NCI-H128 (cell line): ENCODE data around the gene DESI1.
"Not testable (repeated sequence)": the region's sequence is repeated elsewhere in the genome, so short reads cannot be mapped to it uniquely, and the experiment has no call there.

Experiments used
- DNase-seq: peaks from one replicate; lab custom pipeline; 2025; ENCODE audit not compliant: unreplicated experiment; lab: John Stamatoyannopoulos, UW

Gene DESI1

DNA sequence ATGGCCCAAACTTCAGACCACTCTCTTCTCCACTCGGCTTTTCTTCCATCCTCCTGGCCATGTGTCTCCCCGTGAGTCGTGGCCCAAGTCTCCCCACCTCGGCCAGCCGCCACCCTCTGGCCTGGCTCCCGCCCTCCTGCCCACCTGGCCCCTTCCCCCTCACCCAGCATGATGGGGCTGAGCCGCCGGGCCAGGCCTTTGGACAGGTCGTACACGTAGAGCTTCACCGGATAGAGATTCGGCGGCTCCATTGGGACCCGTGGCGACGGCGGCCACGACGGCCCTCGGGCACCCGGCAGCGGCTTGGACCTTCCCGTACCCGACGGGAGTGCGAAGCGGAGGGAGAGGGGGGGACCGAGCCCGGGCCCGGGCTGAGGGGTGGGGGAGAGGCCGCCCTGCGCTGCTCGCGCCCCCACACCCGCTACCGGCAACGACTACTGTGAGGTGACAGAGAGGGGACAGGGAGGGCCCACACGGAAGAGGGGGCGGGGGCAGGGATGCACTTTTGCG is at the start of gene DESI1:
DESI1 (minus strand) TSS at position 455 of the 510 bp plus-strand sequence; CDS start at position 251, 204 bp downstream.
- DNase-seq, result no peak

DNA sequence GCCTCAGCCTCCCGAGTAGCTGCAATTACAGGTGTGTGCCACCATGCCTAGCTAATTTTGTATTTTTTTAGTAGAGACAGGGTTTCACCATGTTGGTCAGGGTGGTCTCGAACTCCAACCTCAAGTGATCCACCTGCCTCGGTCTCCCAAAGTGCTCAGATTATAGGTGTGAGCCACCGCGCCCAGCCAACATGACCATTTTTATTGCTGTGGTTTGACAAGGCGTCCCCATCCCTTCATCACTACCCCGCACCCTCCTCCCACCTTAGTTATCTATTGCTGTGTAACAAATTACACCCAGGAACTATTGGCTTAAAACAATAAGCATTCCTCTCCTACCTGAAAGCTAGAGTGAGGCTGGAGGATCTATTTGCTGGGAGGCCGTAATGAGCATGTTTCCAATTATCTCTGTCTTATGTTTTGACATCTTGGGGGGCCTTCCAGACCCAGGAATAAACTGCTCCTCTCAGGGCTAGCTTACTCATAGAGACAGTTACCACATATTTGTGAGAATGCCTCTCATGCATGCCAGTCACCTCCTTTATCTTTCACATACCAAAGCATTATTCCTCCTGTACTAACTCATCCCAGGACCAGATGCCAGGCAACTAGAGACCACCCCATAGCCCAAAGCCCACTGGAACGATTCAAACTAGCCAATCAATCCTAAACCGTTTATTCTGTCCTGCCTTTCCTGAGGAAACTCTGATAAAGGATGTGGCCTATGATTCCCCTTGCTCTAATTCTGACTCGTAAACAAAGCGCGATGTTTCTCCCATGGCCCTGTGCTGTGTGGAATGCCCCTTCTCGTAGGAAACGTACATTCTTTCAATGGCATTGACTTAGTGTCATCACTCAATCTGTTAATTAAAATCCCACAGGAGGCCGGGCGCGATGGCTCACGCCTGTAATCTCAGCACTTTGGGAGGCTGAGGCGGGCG is 48.4 kb upstream of the DESI1 start:
- DNase-seq, result no peak

DNA sequence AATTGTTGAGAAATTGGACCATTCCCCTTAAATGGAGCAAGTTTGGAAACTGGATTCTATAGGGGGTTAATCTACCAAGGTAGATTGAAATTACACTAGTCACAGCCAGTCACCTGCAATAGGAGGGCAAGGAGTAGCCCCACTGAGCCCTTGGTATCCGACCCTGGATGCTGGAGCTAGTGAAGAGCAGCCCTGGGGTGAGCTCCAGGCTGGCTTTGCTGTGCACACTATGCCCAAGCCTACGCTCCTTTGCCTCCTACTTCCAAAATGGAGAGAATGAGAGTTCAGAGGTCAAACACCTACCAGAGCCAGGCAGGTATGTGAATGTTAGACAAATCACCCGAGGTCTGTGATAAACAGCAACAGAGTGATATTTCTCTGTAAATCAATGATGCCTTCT is 44.1 kb upstream of the DESI1 start:
- no peak for DNase-seq

GRCh38 chr22:41664490-41664889 is 43.6 kb upstream of the DESI1 start:
- no peak for DNase-seq

DNA sequence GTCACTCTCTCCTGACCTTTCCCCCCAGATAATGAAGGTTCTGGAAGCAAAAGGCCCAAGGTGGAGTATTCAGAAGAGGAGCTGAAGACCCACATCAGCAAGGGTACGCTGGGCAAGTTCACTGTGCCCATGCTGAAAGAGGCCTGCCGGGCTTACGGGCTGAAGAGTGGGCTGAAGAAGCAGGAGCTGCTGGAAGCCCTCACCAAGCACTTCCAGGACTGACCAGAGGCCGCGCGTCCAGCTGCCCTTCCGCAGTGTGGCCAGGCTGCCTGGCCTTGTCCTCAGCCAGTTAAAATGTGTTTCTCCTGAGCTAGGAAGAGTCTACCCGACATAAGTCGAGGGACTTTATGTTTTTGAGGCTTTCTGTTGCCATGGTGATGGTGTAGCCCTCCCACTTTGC is 42.8 kb upstream of the DESI1 start:
- not testable (repeated sequence) for DNase-seq

GRCh38 chr22:41661713-41662112 is 40.9 kb upstream of the DESI1 start:
- no peak for DNase-seq

GRCh38 chr22:41661088-41661487 is 40.2 kb upstream of the DESI1 start:
- no peak for DNase-seq

GRCh38 chr22:41660416-41660815 is 39.6 kb upstream of the DESI1 start:
- DNase-seq, result no peak

GRCh38 chr22:41659941-41660340 is 39.1 kb upstream of the DESI1 start:
- no peak for DNase-seq

GRCh38 chr22:41658869-41659268 is 38.0 kb upstream of the DESI1 start:
- DNase-seq, result no peak

GRCh38 chr22:41657709-41658108 is 36.9 kb upstream of the DESI1 start:
- no peak for DNase-seq

DNA sequence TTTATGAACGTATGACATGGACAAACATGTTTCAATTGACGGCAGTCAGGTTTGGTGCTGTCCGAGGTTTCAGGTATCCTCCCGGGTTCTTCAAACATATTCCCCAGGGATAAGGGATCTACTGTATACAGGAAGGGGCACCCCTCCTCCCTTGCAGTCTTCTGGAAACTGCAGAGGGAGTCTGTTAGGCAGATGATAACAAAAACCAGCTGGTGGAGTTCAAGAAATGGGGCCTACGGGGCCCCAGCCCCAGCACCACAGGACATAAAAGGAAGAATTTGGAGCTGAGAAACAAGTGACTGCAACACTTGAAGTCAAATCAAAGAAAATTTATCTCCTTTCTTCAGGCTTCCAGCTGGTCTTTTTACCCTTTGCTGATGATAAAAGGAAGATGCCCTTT is 35.7 kb upstream of the DESI1 start:
- no peak for DNase-seq

- DNase-seq, result no peak
These were observed 33.5 kb upstream of the DESI1 start for GRCh38 chr22:41654322-41654721.

- DNase-seq, result no peak
These were observed 30.0 kb upstream of the DESI1 start for GRCh38 chr22:41650821-41651220.

DNA sequence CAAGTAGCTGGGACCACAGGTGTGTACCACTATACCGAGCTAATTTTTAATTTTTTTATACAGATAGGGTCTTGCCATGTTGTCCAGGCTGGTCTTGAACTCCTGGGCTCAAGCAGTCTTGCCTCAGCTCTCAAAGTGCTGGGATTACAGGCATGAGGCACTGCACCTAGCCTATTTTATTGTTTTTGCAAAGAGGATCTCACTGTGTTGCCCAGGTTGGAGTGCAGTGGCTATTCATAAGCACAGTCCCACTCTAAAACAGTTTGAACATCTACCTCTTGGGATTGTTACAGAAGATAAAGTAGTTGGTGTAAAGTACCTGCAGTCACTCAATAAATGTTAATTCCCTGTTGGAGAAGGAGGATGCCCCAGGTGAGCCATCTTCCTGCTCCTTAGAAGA is 29.4 kb upstream of the DESI1 start:
- DNase-seq, result no peak

DNA sequence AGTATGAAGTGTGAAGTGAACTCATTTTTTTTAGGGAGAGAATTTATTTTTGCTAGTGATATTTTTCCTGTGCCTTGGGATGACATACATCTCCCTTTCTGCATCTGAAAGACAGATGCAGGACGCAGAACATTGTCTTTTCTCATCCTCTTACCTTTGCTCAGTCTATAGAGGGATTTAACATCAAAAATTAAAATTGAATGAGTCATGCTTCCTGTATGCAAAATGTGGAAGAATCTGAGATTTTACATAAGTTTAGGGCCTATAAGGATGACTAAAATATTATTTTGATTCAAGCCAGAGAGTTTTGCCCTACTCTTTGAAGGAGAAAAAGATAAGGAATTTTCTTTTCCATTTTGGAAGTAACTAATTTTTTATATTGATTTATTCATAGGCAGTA is 27.6 kb upstream of the DESI1 start:
- DNase-seq, result no peak

DNA sequence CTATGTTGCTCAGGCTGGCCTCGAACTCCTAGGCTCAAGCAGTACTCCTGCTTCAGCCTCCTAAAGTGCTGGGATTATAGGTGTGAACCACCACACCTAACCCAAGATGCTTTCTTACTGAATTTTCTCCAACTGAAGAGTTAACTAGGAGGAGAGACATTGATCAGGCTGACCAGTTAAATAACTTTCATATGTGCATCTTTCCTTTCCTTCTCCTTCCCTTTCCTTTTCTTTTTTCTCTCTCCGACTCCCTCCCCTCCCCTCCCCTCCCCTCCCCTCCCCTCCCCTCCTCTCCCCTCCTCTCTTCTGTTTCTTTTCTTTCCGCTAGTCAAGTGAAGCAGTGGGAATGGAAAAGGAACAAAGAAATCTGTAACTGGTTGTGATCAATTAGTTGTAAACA is 26.9 kb upstream of the DESI1 start:
- DNase-seq, result no peak

GRCh38 chr22:41642331-41643110 is 21.7 kb upstream of the DESI1 start:
- DNase-seq, result no peak

GRCh38 chr22:41641854-41642253 is 21.0 kb upstream of the DESI1 start:
- DNase-seq, result no peak

DNA sequence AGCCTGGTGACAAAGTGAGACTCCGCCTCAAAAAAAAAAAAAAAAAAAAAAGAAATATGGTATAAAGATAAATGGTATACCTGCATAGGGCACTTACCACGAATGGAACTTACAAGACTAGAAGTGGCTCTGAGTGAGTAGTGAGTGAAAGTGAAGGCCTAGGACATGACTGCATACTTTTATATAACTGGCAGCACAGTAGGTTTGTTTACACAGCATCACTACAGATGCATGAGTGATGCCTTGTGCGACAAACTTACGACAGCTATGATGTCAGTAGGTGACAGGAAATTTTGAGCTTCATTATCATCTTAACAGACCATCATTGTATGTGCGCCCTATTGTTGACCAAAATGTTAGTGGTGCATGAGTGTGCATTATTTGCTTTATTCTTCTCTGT is 17.9 kb upstream of the DESI1 start:
- DNase-seq, result no peak

DNA sequence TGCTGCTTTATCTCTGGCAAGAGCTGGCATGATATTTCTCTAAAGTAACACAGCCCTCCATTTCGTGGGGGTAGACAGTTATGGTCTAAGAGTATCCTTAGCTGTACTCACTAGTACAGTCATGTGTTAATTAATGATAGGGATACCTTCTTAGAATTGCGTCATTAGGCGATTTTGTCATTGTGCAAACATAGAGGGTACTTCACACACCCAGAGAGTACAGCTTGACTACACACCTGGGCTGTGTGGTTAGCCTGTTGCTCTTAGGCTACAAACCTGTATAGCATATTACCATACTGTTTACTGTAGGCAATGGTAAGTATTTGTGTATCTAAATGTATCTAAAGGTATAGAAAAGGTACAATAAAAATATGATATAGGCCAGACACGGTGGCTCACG is 17.3 kb upstream of the DESI1 start:
- DNase-seq, result no peak

DNA sequence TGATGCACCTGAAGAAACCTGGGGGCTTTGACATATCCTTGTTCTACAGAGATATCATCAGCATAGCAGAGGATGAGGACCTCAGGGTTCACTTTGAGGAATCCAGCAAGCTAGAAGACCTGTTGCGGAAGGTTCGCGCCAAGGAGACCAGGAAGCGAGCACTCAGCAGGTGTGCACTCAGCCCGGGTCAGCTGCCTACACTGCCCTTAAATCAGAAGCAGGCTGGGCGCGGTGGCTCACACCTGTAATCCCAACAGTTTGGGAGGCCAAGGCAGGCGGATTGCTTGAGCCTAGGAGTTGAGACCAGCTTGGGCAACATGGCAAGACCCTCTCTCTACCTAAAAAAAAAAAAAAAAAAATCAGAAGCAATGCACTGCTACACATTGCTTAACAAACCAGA is 16.8 kb upstream of the DESI1 start:
- not testable (repeated sequence) for DNase-seq
